H1 (cell line): ENCODE data around the gene PTPN21.

Source experiments
- ATF3 ChIP-seq: IDR thresholded peaks from 2 replicates; pipeline ENCODE4 v1.6.1; 2011; ENCODE audit warnings: low read depth, mild to moderate bottlenecking, low read length; ENCODE audit not compliant: insufficient read depth
- CBX5 ChIP-seq: fragments of 300-800, 300-1000 bp; sonication (generic); IDR thresholded peaks from 2 replicates; pipeline ENCODE4 v1.7.1; 2016; ENCODE audit warnings: antibody characterized with exemption, low read length, low read depth
- CTCF ChIP-seq, 3 experiments: IDR thresholded peaks; 1 replicate in 2 of 3; 2 replicates in 1 of 3; pipeline versions ENCODE4 v1.5.1 to v1.6.1; 2011; ENCODE audit warnings: low read length in 3 of 3, mild to moderate bottlenecking in 3 of 3, inconsistent platforms in 2 of 3, low read depth in 1 of 3, moderate library complexity in 1 of 3; ENCODE audit not compliant: insufficient read depth in 1 of 3; ENCODE audit errors: control extremely low read depth in 1 of 3
- EGR1 ChIP-seq: IDR thresholded peaks from 2 replicates; pipeline ENCODE4 v1.6.1; 2011; ENCODE audit warnings: low read depth, low read length, borderline replicate concordance
- EP300 ChIP-seq, 2 experiments: IDR thresholded peaks; 1 replicate in 1 of 2; 2 replicates in 1 of 2; pipeline ENCODE4 v1.6.1; 2011 to 2012; ENCODE audit warnings: low read depth in 2 of 2, low read length in 2 of 2, mild to moderate bottlenecking in 2 of 2, borderline replicate concordance in 1 of 2, inconsistent platforms in 1 of 2, moderate library complexity in 1 of 2
- EZH2 ChIP-seq: fragments of 200-600 bp; sonication (generic); IDR thresholded peaks from 2 replicates; pipeline ENCODE4 v1.7.1; 2012; ENCODE audit warnings: low read depth, mild to moderate bottlenecking, moderate library complexity, low read length, inconsistent platforms; ENCODE audit not compliant: severe bottlenecking
- HDAC6 ChIP-seq: IDR thresholded peaks from one replicate; pipeline ENCODE4 v1.7.1; 2012; ENCODE audit warnings: low read depth, mild to moderate bottlenecking, inconsistent platforms, low read length, moderate library complexity
- MAFK ChIP-seq: IDR thresholded peaks from 2 replicates; pipeline ENCODE4 v1.6.1; 2012; ENCODE audit warnings: low read depth, mild to moderate bottlenecking, improper control_type of control experiment, low read length
- NRF1 ChIP-seq: IDR thresholded peaks from 2 replicates; pipeline ENCODE4 v1.6.1; 2011; ENCODE audit warnings: mild to moderate bottlenecking, low read depth, low read length, improper control_type of control experiment
- POLR2A ChIP-seq, 2 experiments: IDR thresholded peaks; 1 replicate in 1 of 2; 2 replicates in 1 of 2; pipeline ENCODE4 v1.6.1; 2011; ENCODE audit warnings: low read depth in 2 of 2, low read length in 2 of 2, mild to moderate bottlenecking in 2 of 2; ENCODE audit errors: control extremely low read depth in 1 of 2
- RAD21 ChIP-seq, 2 experiments: IDR thresholded peaks in 1 of 2; conservative IDR thresholded peaks in 1 of 2; 2 replicates each; pipeline ENCODE4 v1.6.1; 2011; ENCODE audit warnings: low read depth in 2 of 2, low read length in 2 of 2, improper control_type of control experiment in 1 of 2, inconsistent platforms in 1 of 2, mild to moderate bottlenecking in 1 of 2, moderate library complexity in 1 of 2

GRCh38 chr14:88499225-88499624, 55.6 kb downstream of the PTPN21 start:
- TF ChIP-seq RAD21 (IDR thresholded peaks at IDR 0.05 in 1 of 2, conservative IDR thresholded peaks at IDR 0.05 in 1 of 2; ENCODE audit: low read depth in 2 of 2, low read length in 2 of 2) (no peak), NRF1 (no peak), CTCF (IDR thresholded peaks at IDR 0.05; ENCODE audit: control extremely low read depth in 1 of 3, insufficient read depth in 1 of 3, low read depth in 1 of 3, low read length in 3 of 3) (no peak), EP300 (IDR thresholded peaks at IDR 0.05; ENCODE audit: borderline replicate concordance in 1 of 2, low read depth in 2 of 2, low read length in 2 of 2) (no peak), EGR1 (no peak), POLR2A (IDR thresholded peaks at IDR 0.05; ENCODE audit: control extremely low read depth in 1 of 2, low read depth in 2 of 2, low read length in 2 of 2) (no peak), MAFK (no peak), ATF3 (no peak), EZH2 (no peak), HDAC6 (no peak), CBX5 (no peak)
